H1 (cell line): ENCODE data around the gene ARHGAP18. TPM values are rescaled to one million over a fixed set of nuclear protein-coding genes. Genes with fewer than 3 reads are reported as not detected.

ENCODE experiments used
- CTCF ChIA-PET: fragments of 300-600 bp; sonication (Branson Sonifier 250); formaldehyde crosslinking; loops from one replicate; lab custom pipeline; 2021; ENCODE audit not compliant: partially characterized antibody; lab: Charles Lee
- POLR2A ChIA-PET: fragments of 300-600 bp; sonication (Branson Sonifier 250); formaldehyde crosslinking; loops from one replicate; lab custom pipeline; 2021; ENCODE audit warnings: inconsistent platforms; ENCODE audit not compliant: partially characterized antibody; lab: Charles Lee
- DNase-seq, 2 experiments: peaks; one replicate each; pipeline versions ENCODE4 v3.0.0 to v3.0.0-alpha.2; 2010 to 2022; ENCODE audit warnings: low spot score in 2 of 2, low read depth in 1 of 2, mixed read lengths in 1 of 2
- FAIRE-seq: peaks from 2 replicates; lab custom pipeline; 2011; peaks lifted over from hg19 to GRCh38; lab: Jason Lieb, UNC
- H2AFZ ChIP-seq: 2 replicates; pipeline ENCODE4 v1.8.1; 2012; ENCODE audit warnings: low read length, inconsistent platforms
- H2AK5ac ChIP-seq: 2 replicates; pipeline ENCODE4 v1.6.1; 2013; ENCODE audit warnings: low read depth, low read length
- H2BK120ac ChIP-seq: replicated peaks from 2 replicates; pipeline ENCODE3; 2013; ENCODE audit warnings: low read depth, low read length, inconsistent platforms
- H2BK12ac ChIP-seq: 2 replicates; pipeline ENCODE4 v1.6.1; 2013; ENCODE audit warnings: low read depth, low read length
- H2BK15ac ChIP-seq: 2 replicates; pipeline ENCODE4 v1.6.1; 2013; ENCODE audit warnings: low read length
- H2BK20ac ChIP-seq: 2 replicates; pipeline ENCODE4 v1.6.1; 2013; ENCODE audit warnings: low read length
- H2BK5ac ChIP-seq: 2 replicates; pipeline ENCODE4 v1.6.1; 2013; ENCODE audit warnings: low read depth, low read length
- H3K14ac ChIP-seq: 2 replicates; pipeline ENCODE4 v1.6.1; 2013; ENCODE audit warnings: inconsistent platforms; ENCODE audit not compliant: insufficient read length
- H3K18ac ChIP-seq: 2 replicates; pipeline ENCODE4 v1.6.1; 2013; ENCODE audit warnings: low read length; ENCODE audit errors: extremely low read depth
- H3K23ac ChIP-seq: 2 replicates; pipeline ENCODE4 v1.6.1; 2013; ENCODE audit warnings: inconsistent platforms; ENCODE audit not compliant: insufficient read length
- H3K23me2 ChIP-seq: 2 replicates; pipeline ENCODE4 v1.6.1; 2013; ENCODE audit warnings: low read depth, low read length
- H3K27ac ChIP-seq: 2 replicates; pipeline ENCODE4 v1.6.1; 2011; ENCODE audit warnings: low read depth, low read length, inconsistent platforms
- H3K27me3 ChIP-seq, 4 experiments: replicated peaks in 1 of 4; 1 replicate in 1 of 4; 2 replicates in 3 of 4; pipeline versions ENCODE4 v1.6.1 to v1.8.1; 2011 to 2013; ENCODE audit warnings: low read length in 3 of 4, mild to moderate bottlenecking in 3 of 4, inconsistent platforms in 2 of 4, mixed read lengths in 2 of 4, moderate library complexity in 1 of 4; ENCODE audit not compliant: control insufficient read depth in 3 of 4, insufficient read depth in 3 of 4; ENCODE audit errors: extremely low read depth in 1 of 4
- H3K36me3 ChIP-seq, 4 experiments: 2 replicates each; pipeline versions ENCODE4 v1.6.1 to v1.8.1; 2011 to 2013; ENCODE audit warnings: mild to moderate bottlenecking in 4 of 4, low read length in 3 of 4, moderate library complexity in 2 of 4, control low read depth in 1 of 4, inconsistent platforms in 1 of 4; ENCODE audit not compliant: insufficient read depth in 4 of 4, control insufficient read depth in 2 of 4
- H3K4ac ChIP-seq: replicated peaks from 2 replicates; pipeline ENCODE3; 2013; ENCODE audit warnings: low read length, low read depth, mixed read lengths, inconsistent platforms; ENCODE audit not compliant: insufficient read length
- H3K4me1 ChIP-seq, 4 experiments: replicated peaks in 1 of 4; 1 replicate in 1 of 4; 2 replicates in 3 of 4; pipeline versions ENCODE4 v1.6.1 to v1.8.1; 2011 to 2013; ENCODE audit warnings: low read length in 3 of 4, inconsistent platforms in 2 of 4, mixed read lengths in 1 of 4; ENCODE audit not compliant: insufficient read depth in 4 of 4, control insufficient read depth in 3 of 4
- H3K4me2 ChIP-seq, 2 experiments: 2 replicates each; pipeline versions ENCODE4 v1.6.1 to v1.8.1; 2011 to 2013; ENCODE audit warnings: low read depth in 2 of 2, low read length in 2 of 2, control low read depth in 1 of 2, inconsistent platforms in 1 of 2, mild to moderate bottlenecking in 1 of 2; ENCODE audit not compliant: insufficient read depth in 1 of 2
- H3K4me3 ChIP-seq, 4 experiments: fragments of 200-600, 300-600 bp in 1 of 4; sonication (generic), shearing (Covaris generic), sonication (Bioruptor Twin) in 1 of 4; 2 replicates each; pipeline versions ENCODE4 v1.5.1 to v1.8.1; 2011 to 2016; ENCODE audit warnings: low read length in 4 of 4, low read depth in 3 of 4, control low read depth in 2 of 4, inconsistent platforms in 2 of 4, mild to moderate bottlenecking in 2 of 4, mixed read lengths in 1 of 4, moderate library complexity in 1 of 4; ENCODE audit not compliant: insufficient read depth in 2 of 4; ENCODE audit errors: extremely low read depth in 1 of 4
- H3K56ac ChIP-seq: replicated peaks from 2 replicates; pipeline ENCODE3; 2013; ENCODE audit warnings: low read depth, mild to moderate bottlenecking, mixed read lengths, low read length, inconsistent platforms; ENCODE audit not compliant: insufficient read length
- H3K79me1 ChIP-seq: 2 replicates; pipeline ENCODE4 v1.6.1; 2013; ENCODE audit warnings: low read depth, low read length, control low read depth
- H3K79me2 ChIP-seq, 2 experiments: 2 replicates each; pipeline versions ENCODE4 v1.6.1 to v1.8.1; 2012 to 2013; ENCODE audit warnings: low read length in 2 of 2, mild to moderate bottlenecking in 2 of 2, inconsistent platforms in 1 of 2; ENCODE audit not compliant: insufficient read depth in 2 of 2, control insufficient read depth in 1 of 2
- H3K9ac ChIP-seq, 4 experiments: replicated peaks in 1 of 4; 1 replicate in 1 of 4; 2 replicates in 3 of 4; pipeline versions ENCODE4 v1.6.1 to v1.8.1; 2011 to 2013; ENCODE audit warnings: low read depth in 3 of 4, low read length in 3 of 4, control low read depth in 2 of 4, mild to moderate bottlenecking in 2 of 4, moderate library complexity in 2 of 4, inconsistent platforms in 1 of 4; ENCODE audit errors: extremely low read depth in 1 of 4
- H3K9me3 ChIP-seq, 2 experiments: 2 replicates each; pipeline versions ENCODE4 v1.6.1 to v1.8.1; 2012 to 2013; ENCODE audit warnings: mild to moderate bottlenecking in 2 of 2, moderate library complexity in 2 of 2, control low read depth in 1 of 2, inconsistent platforms in 1 of 2, low read depth in 1 of 2, low read length in 1 of 2, mixed read lengths in 1 of 2; ENCODE audit not compliant: insufficient read depth in 2 of 2
- H4K20me1 ChIP-seq, 2 experiments: replicated peaks in 1 of 2; 2 replicates each; pipeline versions ENCODE3 to v1.8.1; 2011 to 2013; ENCODE audit warnings: inconsistent platforms in 2 of 2, low read length in 2 of 2, mild to moderate bottlenecking in 1 of 2; ENCODE audit not compliant: insufficient read depth in 2 of 2, control insufficient read depth in 1 of 2
- H4K5ac ChIP-seq: 2 replicates; pipeline ENCODE4 v1.6.1; 2013; ENCODE audit warnings: low read length, low read depth, mixed read lengths, inconsistent platforms; ENCODE audit not compliant: insufficient read length
- H4K8ac ChIP-seq: 2 replicates; pipeline ENCODE4 v1.8.0; 2013; ENCODE audit warnings: mild to moderate bottlenecking, moderate library complexity, low read length, inconsistent platforms; ENCODE audit not compliant: insufficient read depth; ENCODE audit errors: extremely low read depth
- H4K91ac ChIP-seq: replicated peaks from 2 replicates; pipeline ENCODE3; 2013; ENCODE audit warnings: low read length, mixed read lengths, inconsistent platforms; ENCODE audit not compliant: insufficient read length
- WGBS, 2 experiments: shearing (Covaris generic) in 1 of 2; methylation state at CpG; one replicate each; pipeline versions ENCODE4 v1.1.6 to v1.1.7; 2013 to 2015; ENCODE audit warnings: low lambda C conversion rate in 2 of 2, mixed read lengths in 2 of 2, inconsistent platforms in 1 of 2, low coverage in 1 of 2, missing lambda C conversion rate in 1 of 2; ENCODE audit not compliant: insufficient replicate concordance in 2 of 2, insufficient coverage in 1 of 2, insufficient read length in 1 of 2; ENCODE audit errors: extremely low coverage in 1 of 2, missing lambda C conversion rate in 1 of 2; 5-methylcytosine and 5-hydroxymethylcytosine counted together
- polyA plus RNA-seq, 7 experiments: library from polyadenylated mRNA; depleted of rRNA in 3 of 7; stranded (reverse) in 5 of 7; unstranded in 2 of 7; fragments of >200 nt in 5 of 7; fragments of 200-250 nt in 2 of 7; gene quantifications; 1 replicate in 5 of 7; 2 replicates in 1 of 7; 4 replicates in 1 of 7; pipeline versions ENCODE4 v1.2.1 to v1.2.3, GENCODE V29; 2011 to 2013; ENCODE audit warnings: missing spikeins in 2 of 7, mixed read lengths in 2 of 7
- total RNA-seq: library from RNA; stranded (reverse); fragmentation: NEBNext Ultra II Directional; extraction: Animal tissue kit (Norgen Biotek cat#: 25700); gene quantifications from 2 replicates; pipeline ENCODE4 v1.2.1, GENCODE V29; 2021

The ARHGAP18 gene
- total and polyA plus RNA-seq, 2 of the 8 experiments (the other 6 are each of a cell fraction or from before 2014, with no cell fraction given), result 0.83 to 4.5 TPM

GRCh38 chr6:129590408-129591022 is 119.5 kb downstream of the ARHGAP18 start:
- no peak overlapping the region for H3K4me2 ChIP-seq
- POLR2A ChIA-PET, result no interaction called here
- no peaks in the 10 kb centered on the region for H3K23me2 ChIP-seq
- H3K4me1 ChIP-seq, result no peaks in the 10 kb centered on the region
- no peaks in the 10 kb centered on the region for H3K27me3 ChIP-seq
- H2AK5ac ChIP-seq, result no peak overlapping the region
- no peak overlapping the region; a peak in 1 of 7 replicates for H3K9ac ChIP-seq
- no peaks in the 10 kb centered on the region for H3K79me1 ChIP-seq
- no peak overlapping the region for H2BK12ac ChIP-seq
- no peak overlapping the region for H2BK120ac ChIP-seq
- no peak overlapping the region for H4K5ac ChIP-seq
- no peak overlapping the region for H3K56ac ChIP-seq
- DNase-seq, result no peak
- no peaks in the 10 kb centered on the region for H3K36me3 ChIP-seq
- H3K9me3 ChIP-seq, result no peaks in the 10 kb centered on the region
- no peak overlapping the region for H3K14ac ChIP-seq
- CTCF ChIA-PET, result interaction anchor here (1.0 to 3.6 kb wide), 7 partner anchors 8 to 140 kb away, joined by 3 to 16 read pairs (median 4); no protein-coding TSS in a partner anchor
- 90% methylated on average over 4 of the region's 4 CpGs; no CpG with 5 or more reads in 1 of the 2 experiments for WGBS, 2 experiments
- no peaks in the 10 kb centered on the region for H4K20me1 ChIP-seq
- H3K79me2 ChIP-seq, result no peaks in the 10 kb centered on the region
- H3K27ac ChIP-seq, result no peak overlapping the region
- H3K4ac ChIP-seq, result no peak overlapping the region
- no peak overlapping the region for H3K18ac ChIP-seq
- no peak overlapping the region for H2BK20ac ChIP-seq
- no peak overlapping the region for H2BK15ac ChIP-seq
- H2AFZ ChIP-seq, result no peak overlapping the region
- H2BK5ac ChIP-seq, result no peak overlapping the region
- H3K23ac ChIP-seq, result no peak overlapping the region
- H4K91ac ChIP-seq, result no peak overlapping the region
- no peak for FAIRE-seq
- H4K8ac ChIP-seq, result no peak overlapping the region
- no peak overlapping the region for H3K4me3 ChIP-seq
